Measurements from ENCODE around the gene ZFPM1.
"Not testable (repeated sequence)": the region's sequence is repeated elsewhere in the genome, so short reads cannot be mapped to it uniquely, and the experiment has no call there.

ZFPM1 gene

DNA sequence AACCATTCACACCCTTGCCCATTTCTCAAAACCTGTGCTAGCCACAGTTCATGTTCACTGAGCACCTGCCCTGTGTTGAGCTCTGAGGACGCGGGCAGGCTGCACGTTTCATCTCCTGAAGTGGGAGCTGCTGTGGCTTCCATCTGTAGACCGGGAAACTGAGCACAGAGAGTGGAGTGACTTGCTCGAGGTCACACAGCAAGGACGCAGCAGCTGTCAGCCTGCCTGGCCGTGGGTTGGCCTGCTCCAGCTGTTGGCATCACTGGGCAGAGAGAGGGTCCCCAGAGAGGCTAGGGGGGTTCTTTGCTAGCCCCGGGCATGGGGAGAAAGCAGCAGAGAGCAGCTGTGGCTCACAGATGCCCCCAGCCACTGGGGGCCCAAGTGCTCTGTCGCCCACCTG, 28.8 kb downstream of the ZFPM1 start:
- no peak for DNase-seq

GRCh38 chr16:88482630-88483391, 29.7 kb downstream of the ZFPM1 start:
- no peak for DNase-seq

DNA sequence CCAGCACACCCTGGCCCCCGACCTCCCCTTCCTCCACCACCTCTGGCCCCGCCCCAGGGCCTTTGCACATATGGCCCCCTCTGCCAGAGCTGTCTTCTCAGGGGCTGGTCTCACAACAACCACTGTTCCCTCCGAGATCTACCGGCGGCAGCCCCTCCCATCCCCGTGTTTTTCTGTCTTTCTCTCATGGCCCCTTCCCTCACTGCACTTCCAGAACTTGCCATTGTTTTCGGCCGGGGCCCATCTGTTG, 30.2 kb downstream of the ZFPM1 start:
- no peak for DNase-seq

DNA sequence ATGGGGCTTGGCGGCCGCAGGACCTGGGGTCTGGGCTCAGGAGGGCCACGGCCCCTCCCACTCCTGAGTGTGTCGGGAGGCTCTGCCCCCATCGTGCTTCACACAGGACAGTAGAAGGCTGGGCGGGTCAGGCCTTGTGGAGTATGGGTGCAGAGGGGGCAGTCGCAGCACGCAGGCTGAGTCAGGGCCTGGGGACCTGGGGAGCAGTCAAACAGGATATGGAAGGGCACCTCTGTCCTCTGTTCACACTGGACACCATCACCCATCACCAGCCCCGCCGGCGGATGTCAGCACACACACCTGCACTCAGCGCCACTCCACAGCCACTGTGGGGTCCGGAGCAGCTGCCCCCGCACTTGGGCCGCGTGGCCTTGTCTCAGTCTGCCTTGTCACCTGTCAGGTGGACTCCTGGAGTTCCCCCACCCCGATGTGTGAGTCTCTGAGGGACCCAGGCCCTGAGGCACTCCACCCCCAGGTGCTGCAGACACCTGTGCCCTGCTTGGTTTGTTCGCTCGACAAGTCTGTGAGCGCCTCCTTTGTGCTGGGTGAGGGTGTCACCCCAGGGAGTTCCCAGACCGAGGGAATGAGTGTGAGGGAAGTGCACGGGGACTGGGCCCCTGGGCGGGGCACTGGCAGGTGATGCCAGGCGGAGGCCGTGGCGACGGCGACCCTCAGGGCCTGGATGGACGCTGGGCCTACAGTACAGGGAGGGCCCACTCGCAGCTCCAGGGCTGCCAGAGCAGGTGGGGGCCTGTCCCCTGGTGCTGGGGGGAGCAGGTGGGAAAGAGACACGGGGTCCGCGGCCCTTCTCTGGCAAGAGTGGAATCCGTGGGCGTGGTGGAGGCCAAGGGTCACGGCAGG, 31.7 kb downstream of the ZFPM1 start:
- no peak for DNase-seq

- not testable (repeated sequence) for DNase-seq
Observed at GRCh38 chr16:88485366-88485741, 32.3 kb downstream of the ZFPM1 start.

DNA sequence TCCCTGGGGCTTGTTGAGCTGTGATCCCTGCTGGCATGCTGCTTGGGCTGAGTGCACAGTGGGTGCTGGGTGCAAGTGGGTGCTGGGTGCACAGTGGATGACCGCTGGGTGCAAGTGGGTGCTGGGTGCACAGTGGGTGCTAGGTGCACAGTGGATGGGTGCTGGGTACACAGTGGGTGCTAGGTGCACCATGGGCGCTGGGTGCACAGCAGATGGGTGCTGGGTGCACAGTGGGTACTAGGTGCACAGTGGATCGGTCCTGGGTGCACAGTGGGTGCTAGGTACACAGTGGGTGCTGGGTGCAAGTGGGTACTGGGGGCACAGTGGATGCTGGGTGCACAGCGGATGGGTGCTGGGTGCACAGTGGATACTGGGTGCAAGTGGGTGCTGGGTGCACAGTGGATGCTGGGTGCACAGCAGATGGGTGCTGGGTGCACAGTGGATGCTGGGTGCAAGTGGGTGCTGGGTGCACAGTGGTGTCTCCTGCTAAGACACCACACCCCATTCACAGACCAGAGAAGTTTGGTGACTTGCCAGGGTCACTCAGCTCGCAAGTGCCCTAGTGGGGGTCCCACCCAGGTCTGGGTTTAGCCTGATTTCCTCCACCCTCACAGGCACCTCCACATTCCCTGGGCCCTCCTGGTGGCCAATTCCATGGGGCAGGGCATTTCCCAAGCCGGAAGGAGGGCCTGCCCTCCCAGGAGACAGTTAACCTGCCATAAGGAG, 33.5 kb downstream of the ZFPM1 start:
- DNase-seq = no peak

GRCh38 chr16:88487124-88487432, 34.0 kb downstream of the ZFPM1 start:
- DNase-seq = no peak

GRCh38 chr16:88487920-88488851, 35.1 kb downstream of the ZFPM1 start:
- DNase-seq = no peak

DNA sequence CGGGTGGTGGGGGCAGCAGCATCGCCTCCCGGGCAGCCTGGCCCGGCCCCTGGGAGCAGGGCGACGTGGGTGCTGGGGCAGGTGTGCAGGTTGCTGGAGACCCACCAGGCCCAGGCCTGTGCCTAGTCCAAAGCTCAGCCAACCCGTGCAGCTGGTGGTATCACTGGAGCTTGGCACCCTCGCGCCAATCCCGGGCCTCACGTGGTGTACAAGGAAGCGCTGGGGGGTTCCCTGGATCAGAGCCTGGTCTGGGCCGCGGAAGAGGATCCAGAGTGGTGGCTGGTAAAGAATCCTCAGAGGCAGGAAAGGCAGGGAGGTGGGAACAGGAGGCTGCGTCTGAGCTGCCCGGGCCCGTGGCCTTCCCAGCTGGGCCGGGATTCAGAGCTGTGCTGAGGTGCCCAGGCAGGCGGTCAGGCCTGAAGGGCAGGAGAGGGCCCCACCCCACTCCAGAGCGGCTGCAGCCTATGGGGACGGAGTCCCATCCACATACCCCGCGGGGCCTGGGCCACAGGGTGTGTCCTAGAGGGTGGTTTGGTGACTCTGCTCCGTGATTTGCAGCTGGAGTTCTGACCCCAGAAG, 36.2 kb downstream of the ZFPM1 start:
- DNase-seq = no peak

DNA sequence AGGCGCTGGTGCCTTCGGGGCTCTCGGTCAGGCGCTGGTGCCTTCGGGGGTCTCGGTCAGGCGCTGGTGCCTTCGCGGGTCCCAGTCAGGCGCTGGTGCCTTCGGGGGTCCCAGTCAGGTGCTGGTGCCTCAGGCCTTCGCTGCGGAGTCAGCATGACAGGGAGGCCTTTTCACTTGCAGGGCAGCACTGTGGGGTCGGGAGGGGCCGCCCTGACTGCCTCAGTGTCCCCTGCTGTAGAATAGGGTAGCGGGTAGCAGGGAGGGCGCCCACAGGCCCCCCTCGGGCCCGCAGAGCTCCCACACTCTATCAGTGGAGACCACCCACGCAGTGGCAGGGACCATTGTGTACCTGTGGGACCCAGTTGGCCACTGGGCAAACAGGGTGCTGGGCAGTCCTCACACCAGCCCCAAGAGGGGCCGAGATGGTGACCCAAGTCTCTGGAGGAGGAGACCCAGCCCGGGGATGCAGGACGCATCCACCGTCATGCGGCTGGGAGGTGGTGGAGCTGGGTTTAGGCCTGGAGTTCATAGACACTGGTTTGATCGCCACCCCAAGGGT, 38.0 kb downstream of the ZFPM1 start:
- no peak for DNase-seq

- no peak for DNase-seq
Observed at GRCh38 chr16:88491560-88492310, 38.7 kb downstream of the ZFPM1 start.

GRCh38 chr16:88493879-88494278, 40.8 kb downstream of the ZFPM1 start:
- no peak for DNase-seq

DNA sequence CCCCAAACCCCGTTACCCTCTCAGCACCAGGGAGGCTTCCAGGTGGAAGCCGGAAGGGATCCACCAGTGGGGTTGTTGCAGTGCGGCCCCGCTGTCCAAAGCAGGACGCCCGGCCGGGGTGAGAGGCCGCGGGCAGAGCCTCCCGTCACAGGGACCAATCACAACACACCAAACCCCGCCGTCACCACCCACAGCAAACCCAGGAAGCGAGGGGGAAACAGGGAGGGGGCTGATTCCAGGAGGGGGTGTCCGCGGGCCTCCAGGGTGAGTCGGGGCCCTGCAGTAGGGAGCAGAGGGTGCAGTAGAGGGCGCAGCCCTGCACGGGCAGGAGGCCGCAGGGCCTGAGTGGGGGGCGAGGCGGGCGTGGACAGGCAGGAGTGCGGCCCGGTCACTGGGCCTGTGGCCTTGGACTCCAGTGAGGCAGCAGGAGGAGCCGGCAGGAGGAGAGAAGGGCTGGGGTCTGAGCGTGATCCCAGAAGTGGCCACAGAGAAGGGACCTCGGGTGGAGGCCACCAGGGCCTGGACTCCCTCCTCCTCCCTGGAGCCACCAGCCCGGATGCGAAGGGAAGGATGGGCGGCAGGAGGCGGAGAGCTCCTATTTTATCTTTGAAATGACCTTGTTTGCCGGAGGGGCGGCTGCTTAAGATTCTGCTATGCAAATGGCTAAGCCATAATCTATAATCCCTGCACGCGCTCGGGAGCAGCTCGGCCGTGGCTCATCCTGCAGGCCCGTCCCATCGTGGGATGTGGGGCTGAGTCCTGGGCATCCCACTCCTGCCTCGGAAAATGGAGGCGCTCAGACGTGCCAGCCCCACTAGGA, 41.5 kb downstream of the ZFPM1 start:
- no peak for DNase-seq

GRCh38 chr16:88495268-88495772, 42.2 kb downstream of the ZFPM1 start:
- DNase-seq = no peak

- DNase-seq = no peak
Observed at GRCh38 chr16:88497561-88498462, 44.7 kb downstream of the ZFPM1 start.

GRCh38 chr16:88498576-88499208, 45.6 kb downstream of the ZFPM1 start:
- no peak for DNase-seq

DNA sequence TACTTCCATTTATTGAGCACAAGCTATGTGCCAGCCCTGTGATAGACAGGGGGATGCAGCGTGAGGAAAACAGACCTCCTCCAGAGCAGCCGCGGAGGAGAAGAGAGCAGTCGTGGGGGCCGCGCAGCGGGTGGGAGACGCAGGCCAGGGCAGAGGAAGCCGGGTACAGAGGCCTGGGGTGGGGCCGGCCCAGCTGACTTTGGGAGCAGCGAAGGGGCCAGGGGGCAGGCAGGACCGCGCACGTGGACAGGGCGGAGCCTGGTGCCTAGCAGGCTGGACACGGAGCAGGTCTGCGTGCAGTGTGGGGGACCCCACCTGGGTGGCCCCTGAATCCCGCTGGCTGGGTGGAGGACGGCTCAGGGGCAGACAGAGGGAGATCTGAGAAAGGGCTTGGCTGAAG, 46.2 kb downstream of the ZFPM1 start:
- DNase-seq = no peak

DNA sequence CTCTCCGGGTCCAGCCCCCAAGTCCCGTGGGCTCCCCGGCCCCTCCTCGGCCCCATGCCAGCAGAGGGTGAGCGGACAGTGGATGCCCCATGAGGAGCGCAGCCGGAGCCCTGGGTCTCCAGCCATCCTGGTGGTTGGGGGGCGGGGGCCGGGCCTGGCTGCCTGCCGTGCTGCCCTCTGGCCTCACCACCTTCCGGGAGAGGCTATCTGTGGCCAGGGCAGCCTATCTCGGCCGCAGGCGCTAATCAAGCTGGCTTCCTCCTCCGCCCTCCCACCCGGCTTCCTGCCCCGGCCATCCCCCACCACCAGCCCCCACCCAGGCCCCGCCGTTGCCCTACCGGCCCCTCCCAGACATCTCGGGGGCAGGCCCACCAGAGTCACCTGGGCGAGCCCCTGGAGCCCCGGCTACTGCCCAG, 46.8 kb downstream of the ZFPM1 start:
- DNase-seq = no peak

- DNase-seq = no peak
Observed at GRCh38 chr16:88500255-88500661, 47.2 kb downstream of the ZFPM1 start.
